ENCODE measurements around the gene MLKL. TPM values are rescaled to one million over a fixed set of nuclear protein-coding genes. Genes with fewer than 3 reads are reported as not detected.

MLKL gene
- total RNA-seq, 1 donor: 14.2 TPM

- DNase-seq (ENCODE audit: low read depth): no peak
- H3K4me3 ChIP-seq (ENCODE audit: low read depth, low read length): no peak overlapping the region
- no peak for TF ChIP-seq CTCF (IDR thresholded peaks at IDR 0.05; ENCODE audit: insufficient read depth, low read depth, low read length)
These were observed 17.5 kb upstream of the MLKL start for GRCh38 chr16:74718140-74718539.

- H3K4me3 ChIP-seq (ENCODE audit: low read depth, low read length): no peak overlapping the region
- TF ChIP-seq CTCF (IDR thresholded peaks at IDR 0.05; ENCODE audit: insufficient read depth, low read depth, low read length): no peak
- no peak for DNase-seq (ENCODE audit: low read depth)
These were observed 16.7 kb upstream of the MLKL start for GRCh38 chr16:74717367-74717766.

GRCh38 chr16:74716355-74716754 is 15.7 kb upstream of the MLKL start:
- no peak overlapping the region for H3K4me3 ChIP-seq (ENCODE audit: low read depth, low read length)
- TF ChIP-seq CTCF (IDR thresholded peaks at IDR 0.05; ENCODE audit: insufficient read depth, low read depth, low read length): no peak
- no peak for DNase-seq (ENCODE audit: low read depth)

GRCh38 chr16:74713876-74714275 is 13.2 kb upstream of the MLKL start:
- no peak for TF ChIP-seq CTCF (IDR thresholded peaks at IDR 0.05; ENCODE audit: insufficient read depth, low read depth, low read length)
- DNase-seq (ENCODE audit: low read depth): no peak
- no peak overlapping the region for H3K4me3 ChIP-seq (ENCODE audit: low read depth, low read length)

- DNase-seq (ENCODE audit: low read depth): no peak
- no peak overlapping the region for H3K4me3 ChIP-seq (ENCODE audit: low read depth, low read length)
- no peak for TF ChIP-seq CTCF (IDR thresholded peaks at IDR 0.05; ENCODE audit: insufficient read depth, low read depth, low read length)
These were observed 12.7 kb upstream of the MLKL start for GRCh38 chr16:74713325-74713724.

- DNase-seq (ENCODE audit: low read depth): no peak
- no peak overlapping the region for H3K4me3 ChIP-seq (ENCODE audit: low read depth, low read length)
- TF ChIP-seq CTCF (IDR thresholded peaks at IDR 0.05; ENCODE audit: insufficient read depth, low read depth, low read length): no peak
These were observed 11.3 kb upstream of the MLKL start for GRCh38 chr16:74711938-74712337.

- DNase-seq (ENCODE audit: low read depth): no peak
- H3K4me3 ChIP-seq (ENCODE audit: low read depth, low read length): no peak overlapping the region
- TF ChIP-seq CTCF (IDR thresholded peaks at IDR 0.05; ENCODE audit: insufficient read depth, low read depth, low read length): no peak
These were observed 9.7 kb upstream of the MLKL start for GRCh38 chr16:74710401-74710800.

All from fibroblast of villous mesenchyme (primary cell).